DND-41 (cell line): ENCODE measurements around the gene NKX1-2.

ENCODE experiments used
- ATAC-seq: fragments of 200-7000 bp; cut with Tn5 transposase; 3 replicates; pipeline ENCODE4 v1.9.1; 2021; ENCODE audit warnings: low read depth; ENCODE audit not compliant: insufficient read depth
- DNase-seq: peaks from one replicate; pipeline ENCODE4 v3.0.0-alpha.2; 2020
- H2AFZ ChIP-seq: 2 replicates; pipeline ENCODE4 v1.6.0; 2012; ENCODE audit warnings: low read depth, low read length
- H3K27ac ChIP-seq: 2 replicates; pipeline ENCODE4 v1.5.1; 2012; ENCODE audit warnings: low read length, inconsistent platforms
- H3K27me3 ChIP-seq: fragments of 200-600 bp; sonication (generic); 2 replicates; pipeline ENCODE4 v1.6.0; 2012; ENCODE audit warnings: low read length, mild to moderate bottlenecking, inconsistent platforms; ENCODE audit not compliant: insufficient read depth, poor library complexity
- H3K36me3 ChIP-seq: 2 replicates; pipeline ENCODE4 v1.5.1; 2012; ENCODE audit warnings: low read length, inconsistent platforms; ENCODE audit not compliant: insufficient read depth
- H3K4me1 ChIP-seq: 2 replicates; pipeline ENCODE4 v1.5.1; 2012; ENCODE audit warnings: mild to moderate bottlenecking, low read length; ENCODE audit not compliant: insufficient read depth
- H3K4me2 ChIP-seq: 2 replicates; pipeline ENCODE4 v1.6.0; 2012; ENCODE audit warnings: mild to moderate bottlenecking, moderate library complexity, low read length, inconsistent platforms; ENCODE audit not compliant: insufficient read depth
- H3K4me3 ChIP-seq, 2 experiments: fragments of 200-600 bp in 1 of 2; shearing (Covaris generic) in 1 of 2; 2 replicates each; pipeline ENCODE4 v1.5.1; 2012 to 2016; ENCODE audit warnings: inconsistent platforms in 2 of 2, low read length in 2 of 2, mild to moderate bottlenecking in 2 of 2, low read depth in 1 of 2, moderate library complexity in 1 of 2
- H3K79me2 ChIP-seq: 2 replicates; pipeline ENCODE4 v1.6.0; 2012; ENCODE audit warnings: low read length, inconsistent platforms; ENCODE audit not compliant: insufficient read depth
- H3K9ac ChIP-seq: 2 replicates; pipeline ENCODE4 v1.6.0; 2012; ENCODE audit warnings: low read depth, mild to moderate bottlenecking, inconsistent platforms, low read length, moderate library complexity
- H3K9me3 ChIP-seq: 2 replicates; pipeline ENCODE4 v1.5.1; 2012; ENCODE audit warnings: low read length, moderate library complexity, mild to moderate bottlenecking, inconsistent platforms; ENCODE audit not compliant: insufficient read depth, severe bottlenecking
- H4K20me1 ChIP-seq: 2 replicates; pipeline ENCODE4 v1.6.0; 2012; ENCODE audit warnings: low read length; ENCODE audit not compliant: insufficient read depth
- CTCF ChIP-seq: IDR thresholded peaks from 2 replicates; pipeline ENCODE4 v1.5.1; 2012; ENCODE audit warnings: borderline replicate concordance, low read length, moderate library complexity, mild to moderate bottlenecking; ENCODE audit not compliant: poor library complexity, severe bottlenecking; ENCODE audit errors: extremely low read depth
- EZH2 ChIP-seq: IDR thresholded peaks from 3 replicates; pipeline ENCODE4 v1.6.1; 2012; ENCODE audit warnings: borderline replicate concordance, low read depth, mild to moderate bottlenecking, moderate library complexity, low read length, inconsistent platforms; ENCODE audit not compliant: severe bottlenecking

NKX1-2 gene

GRCh38 chr10:124401633-124402032 lies 48.2 kb downstream of the NKX1-2 start:
- Histone ChIP-seq H3K4me2 (no peak overlapping the region), H3K9me3 (no peaks in the 10 kb centered on the region), H3K27me3 (no peaks in the 10 kb centered on the region), H3K36me3 (no peaks in the 10 kb centered on the region), H3K9ac (no peak overlapping the region), H3K27ac (no peak overlapping the region), H4K20me1 (no peaks in the 10 kb centered on the region), H3K4me3 (no peak overlapping the region), H3K4me1 (peaks cover 9% of the 10 kb centered on the region), H3K79me2 (no peaks in the 10 kb centered on the region), H2AFZ (no peak overlapping the region)
- ATAC-seq (no peak), DNase-seq (no peak)
- TF ChIP-seq EZH2 (no peak), CTCF (no peak)
